ENCODE results near the gene STK32B. TPM values are rescaled to one million over a fixed set of nuclear protein-coding genes. Genes with fewer than 3 reads are reported as not detected.

STK32B gene
- total RNA-seq, 1 donor from 2014 or later: 3.5 TPM

DNA sequence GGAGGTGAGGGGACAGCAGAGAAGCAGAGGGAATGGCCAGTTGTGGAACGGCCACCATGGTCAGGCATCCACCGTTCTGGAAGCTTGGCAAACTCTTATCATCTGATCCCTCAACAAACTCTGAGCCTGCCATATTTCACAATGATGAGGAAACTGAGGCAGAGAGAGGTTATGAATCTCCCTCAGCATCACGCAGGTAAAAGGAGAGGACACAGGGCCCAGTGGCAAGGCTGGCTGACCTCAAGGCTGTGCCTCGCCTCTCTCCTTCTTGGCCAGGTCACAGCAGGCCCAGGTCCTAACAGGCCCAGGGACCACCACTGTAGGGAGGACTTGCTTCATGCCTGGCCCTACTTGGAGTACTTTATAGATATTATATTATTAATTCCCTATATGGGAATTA lies 414.2 kb downstream of the STK32B start:
- DNase-seq (ENCODE audit: low read depth, low spot score): no peak
- no peak overlapping the region for H3K4me3 Mint-ChIP-seq
- H3K27ac Mint-ChIP-seq (ENCODE audit: unreplicated experiment): no peak overlapping the region
- no peaks in the 10 kb centered on the region for H3K27me3 Mint-ChIP-seq (ENCODE audit: low read depth)
- H3K4me1 Mint-ChIP-seq: peaks cover 4% of the 10 kb centered on the region
- TF ChIP-seq CTCF (conservative IDR thresholded peaks at IDR 0.05): no peak
- no peaks in the 10 kb centered on the region for H3K9me3 Mint-ChIP-seq
- H3K36me3 Mint-ChIP-seq (ENCODE audit: low read depth): no peaks in the 10 kb centered on the region

GRCh38 chr4:5465956-5466355 lies 414.7 kb downstream of the STK32B start:
- Mint-ChIP-seq H3K36me3 (ENCODE audit: low read depth) (no peaks in the 10 kb centered on the region), H3K27ac (ENCODE audit: unreplicated experiment) (no peak overlapping the region), H3K27me3 (ENCODE audit: low read depth) (no peaks in the 10 kb centered on the region), H3K4me3 (no peak overlapping the region), H3K4me1 (peaks cover 4% of the 10 kb centered on the region), H3K9me3 (no peaks in the 10 kb centered on the region)
- no peak for DNase-seq (ENCODE audit: low read depth, low spot score)
- no peak for TF ChIP-seq CTCF (conservative IDR thresholded peaks at IDR 0.05)

GRCh38 chr4:5467111-5467510 lies 415.8 kb downstream of the STK32B start:
- H3K36me3 Mint-ChIP-seq (ENCODE audit: low read depth): no peaks in the 10 kb centered on the region
- H3K27ac Mint-ChIP-seq (ENCODE audit: unreplicated experiment): no peak overlapping the region
- no peak for DNase-seq (ENCODE audit: low read depth, low spot score)
- H3K4me3 Mint-ChIP-seq: no peak overlapping the region
- no peak for TF ChIP-seq CTCF (conservative IDR thresholded peaks at IDR 0.05)
- no peaks in the 10 kb centered on the region for H3K9me3 Mint-ChIP-seq
- H3K27me3 Mint-ChIP-seq (ENCODE audit: low read depth): no peaks in the 10 kb centered on the region
- peaks cover 4% of the 10 kb centered on the region for H3K4me1 Mint-ChIP-seq

- Mint-ChIP-seq H3K27me3 (ENCODE audit: low read depth) (no peaks in the 10 kb centered on the region), H3K4me3 (no peak overlapping the region), H3K4me1 (peaks cover 4% of the 10 kb centered on the region), H3K36me3 (ENCODE audit: low read depth) (no peaks in the 10 kb centered on the region), H3K9me3 (no peaks in the 10 kb centered on the region), H3K27ac (ENCODE audit: unreplicated experiment) (no peak overlapping the region)
- DNase-seq (ENCODE audit: low read depth, low spot score): no peak
- no peak for TF ChIP-seq CTCF (conservative IDR thresholded peaks at IDR 0.05)
These were observed 418.0 kb downstream of the STK32B start for GRCh38 chr4:5469151-5469775.

GRCh38 chr4:5469861-5470260 lies 418.6 kb downstream of the STK32B start:
- Mint-ChIP-seq H3K4me1 (peaks cover 4% of the 10 kb centered on the region), H3K4me3 (no peak overlapping the region), H3K9me3 (no peaks in the 10 kb centered on the region), H3K27me3 (ENCODE audit: low read depth) (no peaks in the 10 kb centered on the region), H3K36me3 (ENCODE audit: low read depth) (no peaks in the 10 kb centered on the region), H3K27ac (ENCODE audit: unreplicated experiment) (no peak overlapping the region)
- DNase-seq (ENCODE audit: low read depth, low spot score): no peak
- no peak for TF ChIP-seq CTCF (conservative IDR thresholded peaks at IDR 0.05)

Measured in neural crest cell (in vitro differentiated cells).